Left lung (tissue), 10 donors: ENCODE results near the gene CLASP1. TPM values are rescaled to one million over a fixed set of nuclear protein-coding genes. Genes with fewer than 3 reads are reported as not detected.

Experiments
- ATAC-seq: fragments of 200-7000 bp; cut with Tn5 transposase; one replicate; pipeline ENCODE4 v1.9.1; 2020; ENCODE audit warnings: moderate library complexity
- DNase-seq, 4 donors: peaks; one replicate each; pipeline ENCODE4 v3.0.0-alpha.2; 2013 to 2020
- H3K27ac ChIP-seq, 2 donors: fragments of 200-600 bp; sonication (generic) in 1 of 2; one replicate each; pipeline versions ENCODE4 v1.5.0 to v1.8.0; 2020 to 2021
- H3K27me3 ChIP-seq, 2 donors: fragments of 200-600 bp; sonication (generic) in 1 of 2; one replicate each; pipeline versions ENCODE4 v1.5.0 to v1.8.0; 2020 to 2021
- H3K36me3 ChIP-seq, 2 donors: fragments of 200-600 bp; sonication (generic) in 1 of 2; one replicate each; pipeline versions ENCODE4 v1.5.0 to v1.8.0; 2020 to 2021
- H3K4me1 ChIP-seq, 2 donors: fragments of 200-600 bp; one replicate each; pipeline ENCODE4 v1.8.0; 2021
- H3K4me3 ChIP-seq, 2 donors: fragments of 200-600 bp; sonication (generic) in 1 of 2; one replicate each; pipeline versions ENCODE4 v1.5.0 to v1.8.0; 2020 to 2021; ENCODE audit warnings: mild to moderate bottlenecking in 1 of 2
- H3K9me3 ChIP-seq, 2 donors: fragments of 200-600 bp; sonication (generic) in 1 of 2; one replicate each; pipeline versions ENCODE4 v1.5.0 to v1.8.0; 2020 to 2021
- CTCF ChIP-seq, 2 donors: fragments of 200-600 bp; sonication (generic) in 1 of 2; IDR thresholded peaks; one replicate each; pipeline versions ENCODE4 v1.5.0 to v1.8.0; 2021; ENCODE audit warnings: antibody characterized with exemption in 2 of 2
- intact Hi-C, 2 donors: fragments of 100-400 bp; cut with DNase I; formaldehyde crosslinking; loops; one replicate each; pipeline versions ENCODE4 v1.11.2 to v1.14.2; 2022
- polyA plus RNA-seq, 6 donors: library from polyadenylated mRNA; unstranded; fragments of 120-200 nt; gene quantifications; one replicate each; pipeline ENCODE4 v1.2.1, GENCODE V29; 2013; ENCODE audit not compliant: insufficient read length in 6 of 6
- total RNA-seq, 2 donors: library from RNA; stranded (reverse); fragmentation: NEBNext Ultra II Directional; extraction: Animal tissue kit (Norgen Biotek cat#: 25700); gene quantifications; one replicate each; pipeline ENCODE4 v1.2.1, GENCODE V29; 2021
- donor health status: DM: no; HTN: yes; CAD: no.
- donor health status: DM: no; HTN: no; CAD: no.

CLASP1 gene
- total and polyA plus RNA-seq, 8 donors: 42.9 to 52.1 (median 48.7) TPM

GRCh38 chr2:121427187-121427689, 222.0 kb downstream of the CLASP1 start:
- intact Hi-C loops: no loop called here
- H3K27ac ChIP-seq: no peak overlapping the region
- DNase-seq (no peak), ATAC-seq (no peak)
- no peak for TF ChIP-seq CTCF (IDR thresholded peaks at IDR 0.05)
- no peaks in the 10 kb centered on the region for H3K4me1 ChIP-seq
- no peak overlapping the region for H3K4me3 ChIP-seq
- H3K9me3 ChIP-seq: no peaks in the 10 kb centered on the region
- peaks cover 0 to 54% of the 10 kb centered on the region in 2 donors for H3K36me3 ChIP-seq
- no peaks in the 10 kb centered on the region for H3K27me3 ChIP-seq

- H3K27me3 ChIP-seq: no peaks in the 10 kb centered on the region
- no peaks in the 10 kb centered on the region for H3K4me1 ChIP-seq
- no peaks in the 10 kb centered on the region for H3K9me3 ChIP-seq
- intact Hi-C loops: no loop called here
- DNase-seq (no peak), ATAC-seq (no peak)
- H3K4me3 ChIP-seq: no peak overlapping the region
- H3K27ac ChIP-seq: no peak overlapping the region
- peaks cover 0 to 40% of the 10 kb centered on the region in 2 donors for H3K36me3 ChIP-seq
- TF ChIP-seq CTCF (IDR thresholded peaks at IDR 0.05): no peak
Measured at GRCh38 chr2:121420486-121420885, 228.8 kb downstream of the CLASP1 start.

- Histone ChIP-seq H3K27me3 (no peaks in the 10 kb centered on the region), H3K4me3 (no peak overlapping the region), H3K36me3 (peaks cover 0 to 38% of the 10 kb centered on the region in 2 donors), H3K27ac (no peak overlapping the region), H3K9me3 (no peaks in the 10 kb centered on the region), H3K4me1 (no peaks in the 10 kb centered on the region)
- intact Hi-C loops: no loop called here
- no peak for ATAC-seq
- no peak for TF ChIP-seq CTCF (IDR thresholded peaks at IDR 0.05)
- no peak for DNase-seq
Measured at GRCh38 chr2:121419081-121419699, 230.1 kb downstream of the CLASP1 start.

GRCh38 chr2:121418494-121419058, 230.7 kb downstream of the CLASP1 start:
- DNase-seq: no peak
- TF ChIP-seq CTCF (IDR thresholded peaks at IDR 0.05): no peak
- no peaks in the 10 kb centered on the region for H3K9me3 ChIP-seq
- H3K4me1 ChIP-seq: no peaks in the 10 kb centered on the region
- intact Hi-C loops: no loop called here
- H3K36me3 ChIP-seq: peaks cover 0 to 39% of the 10 kb centered on the region in 2 donors
- no peak overlapping the region for H3K27ac ChIP-seq
- ATAC-seq: no peak
- no peaks in the 10 kb centered on the region for H3K27me3 ChIP-seq
- no peak overlapping the region for H3K4me3 ChIP-seq

GRCh38 chr2:121417826-121418225, 231.4 kb downstream of the CLASP1 start:
- Histone ChIP-seq H3K36me3 (peaks cover 0 to 39% of the 10 kb centered on the region in 2 donors), H3K9me3 (no peaks in the 10 kb centered on the region), H3K4me1 (no peaks in the 10 kb centered on the region), H3K27me3 (no peaks in the 10 kb centered on the region), H3K27ac (no peak overlapping the region), H3K4me3 (no peak overlapping the region)
- TF ChIP-seq CTCF (IDR thresholded peaks at IDR 0.05): no peak
- ATAC-seq (no peak), DNase-seq (no peak)
- intact Hi-C loops: no loop called here
